Osteoblast (primary cell): ENCODE results near the gene P2RX1. TPM values are rescaled to one million over a fixed set of nuclear protein-coding genes. Genes with fewer than 3 reads are reported as not detected.
A peak's percentile ranks its signal among the peaks of the same experiment; 100 is the strongest.

Experiments
- DNase-seq: peaks from one replicate; pipeline ENCODE4 v3.0.0; 2011; ENCODE audit warnings: low spot score, mixed read lengths; ENCODE audit not compliant: insufficient read length; ENCODE audit errors: missing footprints
- H2AFZ ChIP-seq: 2 replicates; pipeline ENCODE4 v1.6.0; 2011; ENCODE audit warnings: mild to moderate bottlenecking, low read length
- H3K27ac ChIP-seq: 2 replicates; pipeline ENCODE4 v1.5.1; 2011; ENCODE audit warnings: mild to moderate bottlenecking, low read depth, low read length, moderate library complexity
- H3K27me3 ChIP-seq: 2 replicates; pipeline ENCODE4 v1.6.0; 2012; ENCODE audit warnings: mild to moderate bottlenecking, control low read depth, inconsistent platforms, low read length, moderate library complexity; ENCODE audit not compliant: insufficient read depth
- H3K36me3 ChIP-seq: 2 replicates; pipeline ENCODE4 v1.5.1; 2011; ENCODE audit warnings: mild to moderate bottlenecking, low read length, control low read depth, moderate library complexity; ENCODE audit not compliant: insufficient read depth
- H3K4me1 ChIP-seq: 2 replicates; pipeline ENCODE4 v1.5.1; 2011; ENCODE audit warnings: mild to moderate bottlenecking, low read length, control low read depth, moderate library complexity; ENCODE audit not compliant: insufficient read depth
- H3K4me2 ChIP-seq: 2 replicates; pipeline ENCODE4 v1.6.0; 2011; ENCODE audit warnings: mild to moderate bottlenecking, low read length; ENCODE audit not compliant: insufficient read depth
- H3K4me3 ChIP-seq: fragments of 200-600 bp; sonication (generic); 3 replicates; pipeline ENCODE4 v1.5.1; 2012; ENCODE audit warnings: mild to moderate bottlenecking, low read length, inconsistent platforms; ENCODE audit not compliant: insufficient read depth
- H3K79me2 ChIP-seq: 2 replicates; pipeline ENCODE4 v1.6.0; 2012; ENCODE audit warnings: mild to moderate bottlenecking, low read length, control low read depth, inconsistent platforms; ENCODE audit not compliant: insufficient read depth
- H3K9me3 ChIP-seq: 2 replicates; pipeline ENCODE4 v1.5.1; 2011; ENCODE audit warnings: low read depth, low read length, control low read depth
- H4K20me1 ChIP-seq: 2 replicates; pipeline ENCODE4 v1.6.0; 2012; ENCODE audit warnings: mild to moderate bottlenecking, low read length, control low read depth; ENCODE audit not compliant: insufficient read depth
- total RNA-seq: library from RNA; depleted of rRNA; stranded (reverse); fragments of >200 nt; gene quantifications from 2 replicates; pipeline ENCODE4 v1.2.3, GENCODE V29; 2012
- TF ChIP-seq, protein P1 (sequence below): IDR thresholded peaks from 2 replicates; pipeline ENCODE4 v1.5.1; 2011; ENCODE audit warnings: mild to moderate bottlenecking, low read depth, low read length, moderate library complexity; ENCODE audit errors: extremely low read depth

The P2RX1 gene
- total RNA-seq, 1 donor: not detected

GRCh38 chr17:3866276-3866675 lies 50.0 kb downstream of the P2RX1 start:
- H2AFZ ChIP-seq: no peak overlapping the region
- H3K27ac ChIP-seq: no peak overlapping the region
- H3K36me3 ChIP-seq: no peaks in the 10 kb centered on the region
- no peak overlapping the region for H3K4me2 ChIP-seq
- peaks cover 12% of the 10 kb centered on the region for H3K4me1 ChIP-seq
- TF ChIP-seq, protein P1, sequence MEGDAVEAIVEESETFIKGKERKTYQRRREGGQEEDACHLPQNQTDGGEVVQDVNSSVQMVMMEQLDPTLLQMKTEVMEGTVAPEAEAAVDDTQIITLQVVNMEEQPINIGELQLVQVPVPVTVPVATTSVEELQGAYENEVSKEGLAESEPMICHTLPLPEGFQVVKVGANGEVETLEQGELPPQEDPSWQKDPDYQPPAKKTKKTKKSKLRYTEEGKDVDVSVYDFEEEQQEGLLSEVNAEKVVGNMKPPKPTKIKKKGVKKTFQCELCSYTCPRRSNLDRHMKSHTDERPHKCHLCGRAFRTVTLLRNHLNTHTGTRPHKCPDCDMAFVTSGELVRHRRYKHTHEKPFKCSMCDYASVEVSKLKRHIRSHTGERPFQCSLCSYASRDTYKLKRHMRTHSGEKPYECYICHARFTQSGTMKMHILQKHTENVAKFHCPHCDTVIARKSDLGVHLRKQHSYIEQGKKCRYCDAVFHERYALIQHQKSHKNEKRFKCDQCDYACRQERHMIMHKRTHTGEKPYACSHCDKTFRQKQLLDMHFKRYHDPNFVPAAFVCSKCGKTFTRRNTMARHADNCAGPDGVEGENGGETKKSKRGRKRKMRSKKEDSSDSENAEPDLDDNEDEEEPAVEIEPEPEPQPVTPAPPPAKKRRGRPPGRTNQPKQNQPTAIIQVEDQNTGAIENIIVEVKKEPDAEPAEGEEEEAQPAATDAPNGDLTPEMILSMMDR: no peak
- H3K79me2 ChIP-seq: no peaks in the 10 kb centered on the region
- no peaks in the 10 kb centered on the region for H3K9me3 ChIP-seq
- no peaks in the 10 kb centered on the region for H3K27me3 ChIP-seq
- no peak for DNase-seq
- H4K20me1 ChIP-seq: no peaks in the 10 kb centered on the region
- no peak overlapping the region for H3K4me3 ChIP-seq

DNA sequence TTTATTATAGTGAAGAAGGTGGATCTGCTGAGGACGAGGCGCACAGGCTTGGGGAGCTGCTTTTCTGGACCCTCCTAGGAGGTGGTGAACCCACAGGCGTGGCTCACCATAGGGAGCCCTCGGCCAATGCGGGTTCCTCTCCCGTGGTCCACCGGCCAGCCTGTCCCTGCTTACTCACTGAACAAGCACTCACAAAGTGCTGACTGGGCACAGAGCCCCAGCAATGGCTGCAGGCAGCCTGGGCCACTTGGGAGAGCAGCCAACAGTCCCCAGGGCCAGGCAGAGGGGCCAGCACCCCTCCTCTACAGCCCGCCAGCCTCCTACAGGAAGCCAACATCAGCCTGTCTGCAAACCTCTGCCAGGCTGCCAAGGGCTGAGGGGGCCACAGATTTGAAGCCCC lies 51.1 kb downstream of the P2RX1 start:
- TF ChIP-seq, protein P1: no peak
- peak; percentile 98 for DNase-seq
- H3K4me2 ChIP-seq: peak overlapping the region; percentile 16

GRCh38 chr17:3864534-3864933 lies 51.7 kb downstream of the P2RX1 start:
- peaks cover 12% of the 10 kb centered on the region for H3K4me1 ChIP-seq
- H3K4me3 ChIP-seq: no peak overlapping the region
- H3K27me3 ChIP-seq: no peaks in the 10 kb centered on the region
- peak; percentile 48 for DNase-seq
- H3K9me3 ChIP-seq: no peaks in the 10 kb centered on the region
- no peaks in the 10 kb centered on the region for H3K79me2 ChIP-seq
- TF ChIP-seq, protein P1: no peak
- peaks cover 8% of the 10 kb centered on the region for H3K36me3 ChIP-seq
- H3K27ac ChIP-seq: no peak overlapping the region
- H2AFZ ChIP-seq: no peak overlapping the region
- H3K4me2 ChIP-seq: no peak overlapping the region
- no peaks in the 10 kb centered on the region for H4K20me1 ChIP-seq

More for the DNA sequence above, 51.1 kb downstream of the P2RX1 start:
- Histone ChIP-seq H3K27ac (no peak overlapping the region), H3K79me2 (no peaks in the 10 kb centered on the region), H3K9me3 (no peaks in the 10 kb centered on the region), H2AFZ (peak overlapping the region; percentile 37), H3K4me3 (no peak overlapping the region), H4K20me1 (no peaks in the 10 kb centered on the region), H3K27me3 (no peaks in the 10 kb centered on the region), H3K36me3 (peaks cover 8% of the 10 kb centered on the region), H3K4me1 (peaks cover 12% of the 10 kb centered on the region)

- H3K4me2 ChIP-seq: no peak overlapping the region
- TF ChIP-seq, protein P1: no peak
- H3K27me3 ChIP-seq: no peaks in the 10 kb centered on the region
- no peak overlapping the region for H2AFZ ChIP-seq
- peak; percentile 76 for DNase-seq
- no peak overlapping the region for H3K27ac ChIP-seq
- H3K4me3 ChIP-seq: no peak overlapping the region
- no peaks in the 10 kb centered on the region for H3K9me3 ChIP-seq
- no peaks in the 10 kb centered on the region for H3K79me2 ChIP-seq
- no peaks in the 10 kb centered on the region for H4K20me1 ChIP-seq
- peaks cover 8% of the 10 kb centered on the region for H3K36me3 ChIP-seq
- peaks cover 12% of the 10 kb centered on the region for H3K4me1 ChIP-seq
Observed at GRCh38 chr17:3861761-3862681, 54.2 kb downstream of the P2RX1 start.
